GM12874 (cell line): ENCODE data around the gene ENTPD1.

Experiments used
- TF ChIP-seq, protein P1 (sequence below): IDR thresholded peaks from 2 replicates; pipeline ENCODE4 v1.5.1; 2011; ENCODE audit warnings: low read depth, mild to moderate bottlenecking, control low read depth, low read length, moderate library complexity; ENCODE audit not compliant: insufficient read depth

Gene ENTPD1

GRCh38 chr10:95756041-95756761, at the start of gene ENTPD1:
ENTPD1 (plus strand) TSS chr10:95756163; CDS start chr10:95756240, 77 bp downstream.
- TF ChIP-seq, protein P1, sequence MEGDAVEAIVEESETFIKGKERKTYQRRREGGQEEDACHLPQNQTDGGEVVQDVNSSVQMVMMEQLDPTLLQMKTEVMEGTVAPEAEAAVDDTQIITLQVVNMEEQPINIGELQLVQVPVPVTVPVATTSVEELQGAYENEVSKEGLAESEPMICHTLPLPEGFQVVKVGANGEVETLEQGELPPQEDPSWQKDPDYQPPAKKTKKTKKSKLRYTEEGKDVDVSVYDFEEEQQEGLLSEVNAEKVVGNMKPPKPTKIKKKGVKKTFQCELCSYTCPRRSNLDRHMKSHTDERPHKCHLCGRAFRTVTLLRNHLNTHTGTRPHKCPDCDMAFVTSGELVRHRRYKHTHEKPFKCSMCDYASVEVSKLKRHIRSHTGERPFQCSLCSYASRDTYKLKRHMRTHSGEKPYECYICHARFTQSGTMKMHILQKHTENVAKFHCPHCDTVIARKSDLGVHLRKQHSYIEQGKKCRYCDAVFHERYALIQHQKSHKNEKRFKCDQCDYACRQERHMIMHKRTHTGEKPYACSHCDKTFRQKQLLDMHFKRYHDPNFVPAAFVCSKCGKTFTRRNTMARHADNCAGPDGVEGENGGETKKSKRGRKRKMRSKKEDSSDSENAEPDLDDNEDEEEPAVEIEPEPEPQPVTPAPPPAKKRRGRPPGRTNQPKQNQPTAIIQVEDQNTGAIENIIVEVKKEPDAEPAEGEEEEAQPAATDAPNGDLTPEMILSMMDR: no peak

GRCh38 chr10:95706573-95706972, 49.4 kb upstream of the ENTPD1 start:
- TF ChIP-seq, protein P1: no peak

GRCh38 chr10:95706990-95707389, 49.0 kb upstream of the ENTPD1 start:
- TF ChIP-seq, protein P1: no peak

DNA sequence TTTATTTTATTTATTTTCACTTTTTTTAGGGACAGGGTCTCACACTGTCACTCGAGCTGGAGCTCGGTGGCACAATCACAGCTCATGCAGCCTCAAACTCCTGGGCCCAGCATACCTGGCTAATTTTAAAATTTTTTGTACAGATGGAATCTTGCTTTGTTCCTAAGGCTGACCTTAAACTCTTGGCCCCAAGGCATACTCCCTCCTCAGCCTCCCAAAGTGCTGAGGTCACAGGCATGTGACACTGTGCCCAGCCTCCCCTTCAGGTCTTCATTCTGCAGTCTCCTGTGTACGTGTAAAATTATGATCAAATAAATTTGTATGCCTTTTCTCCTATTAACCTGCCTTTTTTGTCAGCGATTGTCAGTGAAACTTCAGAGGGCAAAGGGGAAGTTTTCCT, 44.5 kb upstream of the ENTPD1 start:
- TF ChIP-seq, protein P1: no peak

GRCh38 chr10:95716466-95716865, 39.5 kb upstream of the ENTPD1 start:
- TF ChIP-seq, protein P1: no peak

- TF ChIP-seq, protein P1: no peak
Measured at GRCh38 chr10:95716866-95717265, 39.1 kb upstream of the ENTPD1 start.

DNA sequence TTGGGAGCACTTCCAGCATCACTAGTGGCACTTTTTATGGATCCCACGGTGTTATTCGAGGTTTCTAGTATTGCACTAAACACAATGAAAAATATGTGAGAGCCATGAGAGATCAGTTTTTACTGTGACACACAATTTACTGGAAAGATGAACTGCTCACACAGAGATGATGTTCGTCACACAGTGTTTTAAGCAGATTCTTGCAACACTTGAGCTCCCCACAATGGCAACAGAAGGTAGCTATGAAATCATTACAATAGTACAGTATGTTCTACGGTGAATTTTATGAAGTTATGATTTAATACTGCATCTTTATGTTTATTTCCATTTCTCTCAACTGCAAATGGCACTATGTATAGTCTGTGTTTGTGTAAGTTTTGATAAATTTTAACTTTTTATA, 27.4 kb upstream of the ENTPD1 start:
- TF ChIP-seq, protein P1: no peak
